Measurements from ENCODE around the gene RNF114. TPM values are rescaled to one million over a fixed set of nuclear protein-coding genes. Genes with fewer than 3 reads are reported as not detected.
A peak's percentile ranks its signal among the peaks of the same experiment; 100 is the strongest.

Gene RNF114
- total RNA-seq, 1 donor from 2014 or later = 74.7 TPM

- ATAC-seq (peak; percentile 93), DNase-seq (peak; percentile 92)
- H3K27me3 ChIP-seq = no peaks in the 10 kb centered on the region
- peak within 1 kb of the TSS; percentile 70 for H3K27ac ChIP-seq
- H3K4me1 ChIP-seq = peaks cover 40% of the 10 kb centered on the region
- intact Hi-C loops (cut with DNase I) = no loop called here
- peak within 1 kb of the TSS; percentile 59 for H3K4me3 ChIP-seq
- no peaks in the 10 kb centered on the region for H3K36me3 ChIP-seq
- H3K9me3 ChIP-seq = no peaks in the 10 kb centered on the region
- peak; percentile 51 for TF ChIP-seq CTCF (IDR thresholded peaks at IDR 0.05)
Measured at GRCh38 chr20:49982346-49983122, 46.3 kb downstream of the RNF114 start, which contains the start of gene SNAI1. SNAI1 (plus strand) TSS chr20:49982980; CDS start chr20:49983060, 80 bp downstream.

- DNase-seq = no peak
- H3K4me1 ChIP-seq = peaks cover 45% of the 10 kb centered on the region
- H3K36me3 ChIP-seq = peaks cover 1% of the 10 kb centered on the region
- no peaks in the 10 kb centered on the region for H3K27me3 ChIP-seq
- intact Hi-C loops (cut with DNase I) = no loop called here
- peak overlapping the region; percentile 59 for H3K4me3 ChIP-seq
- TF ChIP-seq CTCF (IDR thresholded peaks at IDR 0.05) = no peak
- no peaks in the 10 kb centered on the region for H3K9me3 ChIP-seq
- ATAC-seq = no peak
- peak overlapping the region; percentile 70 for H3K27ac ChIP-seq
Measured at GRCh38 chr20:49983123-49983847, 47.1 kb downstream of the RNF114 start.

GRCh38 chr20:49983848-49984408, 47.7 kb downstream of the RNF114 start:
- no peak for TF ChIP-seq CTCF (IDR thresholded peaks at IDR 0.05)
- H3K4me3 ChIP-seq = peak overlapping the region; percentile 59
- peak overlapping the region; percentile 17 for H3K27ac ChIP-seq
- peaks cover 4% of the 10 kb centered on the region for H3K36me3 ChIP-seq
- peaks cover 46% of the 10 kb centered on the region for H3K4me1 ChIP-seq
- intact Hi-C loops (cut with DNase I) = no loop called here
- DNase-seq (no peak), ATAC-seq (no peak)
- no peaks in the 10 kb centered on the region for H3K9me3 ChIP-seq
- H3K27me3 ChIP-seq = no peaks in the 10 kb centered on the region

GRCh38 chr20:49984426-49985153, 48.4 kb downstream of the RNF114 start:
- intact Hi-C loops (cut with DNase I) = no loop called here
- H3K27ac ChIP-seq = peak overlapping the region; percentile 17
- no peaks in the 10 kb centered on the region for H3K9me3 ChIP-seq
- TF ChIP-seq CTCF (IDR thresholded peaks at IDR 0.05) = no peak
- no peak for DNase-seq
- no peaks in the 10 kb centered on the region for H3K27me3 ChIP-seq
- H3K4me1 ChIP-seq = peaks cover 49% of the 10 kb centered on the region
- peaks cover 4% of the 10 kb centered on the region for H3K36me3 ChIP-seq
- H3K4me3 ChIP-seq = peak overlapping the region; percentile 59
- ATAC-seq = no peak

- Histone ChIP-seq H3K4me1 (peaks cover 55% of the 10 kb centered on the region), H3K27ac (no peak overlapping the region), H3K4me3 (peak overlapping the region; percentile 59), H3K9me3 (no peaks in the 10 kb centered on the region), H3K36me3 (peaks cover 4% of the 10 kb centered on the region), H3K27me3 (no peaks in the 10 kb centered on the region)
- no peak for DNase-seq
- intact Hi-C loops (cut with DNase I) = no loop called here
- no peak for TF ChIP-seq CTCF (IDR thresholded peaks at IDR 0.05)
- no peak for ATAC-seq
Measured at GRCh38 chr20:49985157-49985556, 49.0 kb downstream of the RNF114 start.
